ENCODE data around the gene HOXD4.

HOXD4 gene

GRCh38 chr2:176187899-176188773, 36.8 kb downstream of the HOXD4 start, which contains the start of gene HOXD1:
HOXD1 (plus strand) TSS chr2:176188668; CDS start chr2:176188802, 134 bp downstream.
- DNase-seq (ENCODE audit: low read depth in 2 of 2): no peak

- DNase-seq (ENCODE audit: low read depth in 2 of 2): no peak
These were observed 37.7 kb downstream of the HOXD4 start for GRCh38 chr2:176188774-176189680.

- no peak for DNase-seq (ENCODE audit: low read depth in 2 of 2)
These were observed 38.6 kb downstream of the HOXD4 start for GRCh38 chr2:176189681-176190641.

GRCh38 chr2:176192351-176192750, 41.0 kb downstream of the HOXD4 start:
- DNase-seq (ENCODE audit: low read depth in 2 of 2): no peak

- DNase-seq (ENCODE audit: low read depth in 2 of 2): no peak
These were observed 41.7 kb downstream of the HOXD4 start for GRCh38 chr2:176193048-176193447.

GRCh38 chr2:176199902-176200301, 48.6 kb downstream of the HOXD4 start:
- no peak for DNase-seq (ENCODE audit: low read depth in 2 of 2)

GRCh38 chr2:176200971-176201370, 49.6 kb downstream of the HOXD4 start:
- no peak for DNase-seq (ENCODE audit: low read depth in 2 of 2)

GRCh38 chr2:176202491-176202890, 51.1 kb downstream of the HOXD4 start:
- DNase-seq (ENCODE audit: low read depth in 2 of 2): no peak

Measured in stimulated activated CD4-positive, alpha-beta T cell treated with anti-CD3 and anti-CD28 coated beads, Interleukin-12 subunit alpha, Interleukin-12 subunit beta, amount 100 ng/mL, for 24 hours (primary cell).